ENCODE data around the gene ZNF780A. TPM values are rescaled to one million over a fixed set of nuclear protein-coding genes. Genes with fewer than 3 reads are reported as not detected.

ZNF780A gene
- total and polyA plus RNA-seq, 2 experiments from 2014 or later = 12.3 to 15.0 TPM

DNA sequence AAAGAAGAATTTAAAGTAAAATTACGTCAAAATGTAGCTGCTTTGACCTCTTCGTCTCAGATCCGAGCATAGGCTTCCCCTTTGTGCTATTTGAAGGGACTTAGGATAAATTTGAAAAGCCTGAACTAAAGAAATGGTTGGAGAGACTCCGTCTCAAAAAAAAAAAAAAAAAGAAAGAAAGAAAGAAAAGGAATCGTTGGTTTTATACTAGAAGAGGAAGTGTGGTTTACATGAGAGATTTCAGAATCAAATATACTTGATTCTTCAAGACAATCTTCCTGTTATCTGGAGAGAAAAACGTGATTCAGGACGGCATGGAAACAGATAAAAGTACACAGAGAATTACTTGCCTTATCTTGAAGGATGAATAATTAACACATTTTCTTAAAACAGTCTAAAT is 34.2 kb downstream of the ZNF780A start:
- no peak for DNase-seq (ENCODE audit: low spot score)
- peak overlapping the region; percentile 90 for H3K27ac Mint-ChIP-seq
- Histone ChIP-seq H3F3A (replicated peaks; ENCODE audit: low read depth) (no peaks in the 10 kb centered on the region), H3K27me3 (ENCODE audit: insufficient read depth) (no peaks in the 10 kb centered on the region), H3K4me1 (ENCODE audit: insufficient read depth) (peaks cover 10% of the 10 kb centered on the region; the same call in 1 of the 2 replicates), H3K4me2 (peak overlapping the region; percentile 79), H3K9me2 (ENCODE audit: insufficient read depth) (no peaks in the 10 kb centered on the region; the same call in 1 of the 2 replicates), H3K36me3 (ENCODE audit: insufficient read depth) (no peaks in the 10 kb centered on the region), H3K79me2 (replicated peaks; ENCODE audit: insufficient read depth) (peaks cover 45% of the 10 kb centered on the region), H2AFZ (peak overlapping the region; percentile 86), H3K27ac (ENCODE audit: low read depth) (no peak overlapping the region), H3K4me3 (peak overlapping the region; percentile 76), H4K20me1 (replicated peaks; ENCODE audit: insufficient read depth) (peaks cover 5% of the 10 kb centered on the region)
- peaks cover 41% of the 10 kb centered on the region for H3K9me3 Mint-ChIP-seq
- H3K4me1 Mint-ChIP-seq = peaks cover 13% of the 10 kb centered on the region
- no peak for ATAC-seq
- H3K36me3 Mint-ChIP-seq (ENCODE audit: low read depth) = peaks cover 18% of the 10 kb centered on the region; the same call in 2 of the 3 replicates
- TF ChIP-seq CTCF (conservative IDR thresholded peaks at IDR 0.05; ENCODE audit: low read depth in 2 of 2) (no peak), POLR2AphosphoS5 (IDR thresholded peaks at IDR 0.05; ENCODE audit: low read depth) (no peak), JUNB (IDR thresholded peaks at IDR 0.05; ENCODE audit: unreplicated experiment) (no peak), STAT1 (IDR thresholded peaks at IDR 0.05; ENCODE audit: unreplicated experiment) (no peak), CREB1 (CRISPR knock-in tag; IDR thresholded peaks at IDR 0.05; ENCODE audit: low read depth) (no peak), EZH2phosphoT487 (IDR thresholded peaks at IDR 0.05; ENCODE audit: unreplicated experiment) (no peak), NANOG (IDR thresholded peaks at IDR 0.05; ENCODE audit: borderline replicate concordance) (no peak), ZNF331 (CRISPR knock-in tag; IDR thresholded peaks at IDR 0.05; ENCODE audit: low read depth) (no peak), ZNF114 (CRISPR knock-in tag; IDR thresholded peaks at IDR 0.05) (no peak)
- TF ChIP-seq, protein P1, sequence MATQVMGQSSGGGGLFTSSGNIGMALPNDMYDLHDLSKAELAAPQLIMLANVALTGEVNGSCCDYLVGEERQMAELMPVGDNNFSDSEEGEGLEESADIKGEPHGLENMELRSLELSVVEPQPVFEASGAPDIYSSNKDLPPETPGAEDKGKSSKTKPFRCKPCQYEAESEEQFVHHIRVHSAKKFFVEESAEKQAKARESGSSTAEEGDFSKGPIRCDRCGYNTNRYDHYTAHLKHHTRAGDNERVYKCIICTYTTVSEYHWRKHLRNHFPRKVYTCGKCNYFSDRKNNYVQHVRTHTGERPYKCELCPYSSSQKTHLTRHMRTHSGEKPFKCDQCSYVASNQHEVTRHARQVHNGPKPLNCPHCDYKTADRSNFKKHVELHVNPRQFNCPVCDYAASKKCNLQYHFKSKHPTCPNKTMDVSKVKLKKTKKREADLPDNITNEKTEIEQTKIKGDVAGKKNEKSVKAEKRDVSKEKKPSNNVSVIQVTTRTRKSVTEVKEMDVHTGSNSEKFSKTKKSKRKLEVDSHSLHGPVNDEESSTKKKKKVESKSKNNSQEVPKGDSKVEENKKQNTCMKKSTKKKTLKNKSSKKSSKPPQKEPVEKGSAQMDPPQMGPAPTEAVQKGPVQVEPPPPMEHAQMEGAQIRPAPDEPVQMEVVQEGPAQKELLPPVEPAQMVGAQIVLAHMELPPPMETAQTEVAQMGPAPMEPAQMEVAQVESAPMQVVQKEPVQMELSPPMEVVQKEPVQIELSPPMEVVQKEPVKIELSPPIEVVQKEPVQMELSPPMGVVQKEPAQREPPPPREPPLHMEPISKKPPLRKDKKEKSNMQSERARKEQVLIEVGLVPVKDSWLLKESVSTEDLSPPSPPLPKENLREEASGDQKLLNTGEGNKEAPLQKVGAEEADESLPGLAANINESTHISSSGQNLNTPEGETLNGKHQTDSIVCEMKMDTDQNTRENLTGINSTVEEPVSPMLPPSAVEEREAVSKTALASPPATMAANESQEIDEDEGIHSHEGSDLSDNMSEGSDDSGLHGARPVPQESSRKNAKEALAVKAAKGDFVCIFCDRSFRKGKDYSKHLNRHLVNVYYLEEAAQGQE (IDR thresholded peaks at IDR 0.05; ENCODE audit: unreplicated experiment) = no peak
- H3K4me3 Mint-ChIP-seq = peak overlapping the region; percentile 100
- H3K27me3 Mint-ChIP-seq (ENCODE audit: insufficient read depth, low read depth, poor library complexity) = peaks cover 13% of the 10 kb centered on the region
